GM18909 (cell line): Measurements from ENCODE around the gene GRIN1.

Experiments
- ATAC-seq: cut with Tn5 transposase; IDR thresholded peaks from one replicate; pipeline ENCODE4 v1.9.1; 2021; ENCODE audit warnings: mild to moderate bottlenecking; ENCODE audit not compliant: unreplicated experiment, poor library complexity

GRIN1 gene

DNA sequence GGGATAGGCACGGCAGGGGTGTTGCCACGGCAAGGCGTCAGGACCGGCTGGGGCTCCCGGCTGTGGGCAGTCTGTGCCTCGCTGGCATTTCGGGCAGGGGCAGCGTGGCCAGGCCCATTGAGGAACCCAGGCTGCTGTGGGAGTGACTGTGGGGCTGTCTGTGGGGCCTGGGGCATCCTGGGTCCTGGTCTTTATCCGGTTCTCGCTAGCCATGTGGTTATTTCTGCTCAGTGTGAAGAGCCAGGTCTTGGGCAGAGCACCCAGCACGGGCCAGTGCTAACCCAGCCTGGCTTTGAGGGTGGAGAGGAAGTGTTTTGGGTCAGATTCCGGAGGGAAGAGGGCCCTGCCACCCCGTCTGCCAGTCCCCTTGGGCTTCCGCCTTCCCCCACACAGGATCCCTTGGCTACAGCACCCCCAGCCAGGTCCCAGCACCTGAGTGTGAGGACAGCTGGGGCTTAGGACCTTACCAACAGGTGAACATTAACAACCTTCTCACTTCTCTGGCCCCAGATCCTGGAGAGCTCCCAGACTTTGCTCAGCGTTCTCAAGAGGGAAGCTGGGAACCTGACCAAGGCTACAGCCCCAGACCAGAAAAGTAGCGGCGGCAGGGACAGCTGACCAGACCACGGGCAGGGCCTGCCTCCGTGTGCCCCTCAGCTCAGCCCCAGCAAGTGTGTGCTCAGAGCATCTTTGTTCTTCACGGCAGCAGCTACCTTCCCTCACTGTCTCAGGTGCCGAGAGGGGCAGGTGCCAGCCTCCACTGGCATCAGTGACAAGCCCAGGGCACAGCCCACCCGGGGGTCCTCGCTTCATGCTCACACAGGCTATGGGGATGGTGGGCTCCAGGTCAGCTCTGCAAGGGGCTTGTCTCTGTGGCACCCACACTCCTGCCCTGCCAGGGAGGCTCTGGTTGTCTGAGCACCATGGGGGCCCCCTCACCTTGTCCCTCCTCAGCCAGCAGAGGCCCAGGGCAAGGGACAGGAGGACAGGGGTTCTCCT lies 50.6 kb downstream of the GRIN1 start:
- ATAC-seq, result peak; percentile 1

GRCh38 chr9:137190315-137190856 lies 51.4 kb downstream of the GRIN1 start:
- ATAC-seq, result no peak

- ATAC-seq, result no peak
Observed at GRCh38 chr9:137191245-137191644, 52.3 kb downstream of the GRIN1 start.

GRCh38 chr9:137191691-137192447 lies 52.9 kb downstream of the GRIN1 start:
- no peak for ATAC-seq

DNA sequence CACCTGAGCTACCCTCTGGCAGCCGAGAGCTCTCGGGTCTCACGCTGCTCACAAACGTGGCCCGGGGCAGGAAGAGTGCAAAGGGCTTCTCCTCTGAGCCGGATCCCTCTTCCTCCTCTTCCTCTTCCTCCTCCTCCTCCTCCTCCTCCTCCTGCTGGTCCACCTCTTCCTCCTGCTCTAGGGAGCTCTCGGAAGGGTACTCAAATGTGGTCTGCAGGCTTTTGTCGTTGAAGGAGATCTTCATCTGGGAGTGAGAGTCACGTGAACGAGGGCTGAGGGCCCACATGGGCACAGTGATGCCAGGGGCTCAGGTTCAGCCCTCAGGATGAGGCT lies 53.5 kb downstream of the GRIN1 start:
- no peak for ATAC-seq

DNA sequence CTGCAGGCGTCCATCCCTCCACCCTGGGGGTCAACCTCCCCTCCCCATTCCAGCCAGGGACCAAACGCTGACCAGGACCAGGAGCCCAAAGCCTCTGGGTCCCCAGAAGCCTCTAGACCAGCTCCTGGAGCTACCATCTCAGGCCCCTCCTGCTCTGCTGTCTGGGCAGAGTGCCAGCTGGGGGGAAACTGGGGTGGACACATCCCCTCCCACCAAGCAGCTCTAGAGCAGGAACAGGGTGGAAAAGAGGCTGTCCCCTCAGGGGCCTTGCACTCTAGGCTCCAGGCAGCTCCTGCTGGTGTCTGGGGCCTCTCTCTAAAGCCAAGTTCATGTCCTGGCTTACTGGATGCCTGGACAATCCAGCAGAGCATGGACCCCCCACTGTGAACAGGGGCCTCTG lies 53.9 kb downstream of the GRIN1 start:
- no peak for ATAC-seq

DNA sequence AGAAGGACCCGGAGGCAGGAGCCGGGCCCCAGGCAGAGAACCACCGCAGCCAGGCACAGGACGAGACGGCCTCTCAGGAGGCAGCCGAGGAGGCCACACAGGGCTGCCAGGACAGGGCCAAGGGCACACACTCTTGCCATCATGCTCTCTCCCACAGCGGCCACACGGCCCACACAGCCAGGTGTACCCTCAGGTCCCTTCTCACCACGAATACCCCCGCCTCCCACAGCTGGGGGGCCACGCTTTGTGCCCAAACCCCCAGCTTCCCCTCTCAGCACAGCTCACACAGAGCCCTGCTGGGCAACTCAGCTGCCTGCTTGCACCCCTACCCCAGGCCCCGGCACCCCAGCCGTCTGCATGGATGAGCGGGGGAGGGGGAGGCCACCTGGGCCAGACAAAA lies 54.8 kb downstream of the GRIN1 start:
- no peak for ATAC-seq

- ATAC-seq, result no peak
Observed at GRCh38 chr9:137194388-137194787, 55.4 kb downstream of the GRIN1 start.

GRCh38 chr9:137194909-137195308 lies 56.0 kb downstream of the GRIN1 start:
- ATAC-seq, result no peak

DNA sequence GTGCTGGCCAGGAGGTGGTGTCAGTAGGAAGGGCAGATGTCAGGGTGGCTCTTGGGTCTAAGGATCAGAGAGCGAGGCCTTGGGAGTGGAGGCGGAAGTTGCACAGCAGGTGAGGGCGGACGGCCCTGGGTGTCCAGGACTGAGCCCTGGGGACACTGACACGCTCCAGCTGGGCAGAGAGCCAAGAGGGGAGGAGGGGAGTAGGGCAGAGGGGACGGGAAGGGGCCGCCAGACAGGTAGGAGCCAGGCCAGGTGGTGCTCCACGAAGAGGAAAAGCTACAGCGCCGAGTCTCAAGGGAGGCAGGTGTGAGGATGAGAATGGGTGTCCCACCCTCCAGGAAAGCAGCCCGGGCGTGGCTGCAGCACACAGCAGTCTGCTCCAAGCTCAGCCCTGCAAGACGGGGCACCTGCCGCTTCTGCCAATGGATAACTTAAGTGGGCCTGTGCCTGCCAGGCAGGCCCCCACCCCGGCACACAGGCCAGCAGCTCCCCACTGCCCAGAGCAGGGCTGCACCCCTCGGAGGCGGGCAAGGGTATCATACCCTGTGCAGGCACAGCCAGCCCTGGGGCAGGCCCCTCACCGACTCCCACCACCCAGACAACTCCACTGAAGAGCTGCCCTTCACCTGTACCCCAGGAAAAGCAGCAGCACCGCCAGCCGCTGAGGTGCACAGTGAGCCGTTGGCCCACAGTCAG lies 56.7 kb downstream of the GRIN1 start:
- no peak for ATAC-seq

DNA sequence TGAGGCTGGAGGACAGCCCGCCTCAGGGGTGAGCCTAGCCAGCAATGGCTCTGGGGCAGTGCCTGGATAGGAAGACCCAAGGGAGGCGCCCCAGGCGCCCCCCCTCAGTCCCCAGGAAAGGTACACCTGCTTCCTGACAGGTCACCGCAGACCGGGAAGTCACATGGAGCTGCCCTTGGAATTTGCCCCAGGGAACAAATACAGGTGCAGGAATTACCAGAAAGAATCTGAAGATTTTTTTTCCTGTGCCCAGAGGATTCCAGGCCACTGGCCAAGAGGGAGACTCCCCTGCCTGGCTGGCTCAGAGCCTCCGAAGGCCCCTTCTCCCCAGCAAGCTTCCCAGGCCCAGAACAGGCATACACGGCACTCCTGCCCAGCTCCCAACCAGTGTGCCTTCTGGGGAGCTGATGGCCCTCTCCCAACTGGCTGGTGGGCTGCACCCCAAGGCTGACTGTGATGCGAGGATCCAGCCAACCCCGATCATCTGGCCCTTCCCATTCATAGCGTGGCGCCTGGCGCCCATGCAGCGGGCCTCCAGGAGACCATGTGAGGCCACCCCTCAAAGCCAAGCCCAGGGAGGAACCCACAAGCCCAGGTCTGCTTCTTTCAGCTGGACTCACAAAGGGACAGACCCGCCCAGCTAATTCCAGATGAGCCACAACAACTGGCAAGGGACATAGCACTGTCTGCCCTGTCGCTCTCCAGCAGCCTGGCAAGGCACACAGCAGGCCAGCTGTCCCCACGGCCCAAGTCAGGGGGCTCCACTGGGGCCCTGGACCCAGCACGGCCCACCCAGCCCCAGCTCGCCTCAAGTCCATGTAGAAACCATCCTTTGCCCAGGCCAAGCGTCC lies 59.3 kb downstream of the GRIN1 start:
- ATAC-seq, result no peak

DNA sequence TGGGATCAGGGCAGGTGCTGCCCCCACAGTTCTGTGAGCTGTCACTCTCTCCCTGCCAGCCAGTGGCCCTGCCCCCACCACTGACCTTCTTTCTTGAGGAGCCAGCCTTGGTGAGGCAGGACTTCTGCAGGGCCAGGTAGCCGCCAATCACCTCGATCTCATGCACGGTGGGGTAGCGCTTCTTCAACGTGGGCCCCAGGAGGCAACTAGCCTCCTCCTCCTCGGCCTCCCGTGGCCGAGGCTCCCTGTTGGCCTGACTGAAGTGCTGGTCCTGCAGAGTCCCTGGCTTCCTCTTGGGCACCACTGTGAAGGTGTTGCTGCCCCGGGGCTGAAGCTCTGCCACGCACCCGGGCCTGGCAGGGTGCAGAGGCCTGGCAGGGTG lies 59.9 kb downstream of the GRIN1 start:
- ATAC-seq, result no peak

- no peak for ATAC-seq
Observed at GRCh38 chr9:137199411-137200121, 60.6 kb downstream of the GRIN1 start.

GRCh38 chr9:137200311-137201204 lies 61.6 kb downstream of the GRIN1 start, which contains the start of gene TPRN:
Gene TPRN (minus strand): TSS chr9:137200741. CDS start chr9:137200711, 30 bp downstream.
- ATAC-seq, result peak; percentile 88

DNA sequence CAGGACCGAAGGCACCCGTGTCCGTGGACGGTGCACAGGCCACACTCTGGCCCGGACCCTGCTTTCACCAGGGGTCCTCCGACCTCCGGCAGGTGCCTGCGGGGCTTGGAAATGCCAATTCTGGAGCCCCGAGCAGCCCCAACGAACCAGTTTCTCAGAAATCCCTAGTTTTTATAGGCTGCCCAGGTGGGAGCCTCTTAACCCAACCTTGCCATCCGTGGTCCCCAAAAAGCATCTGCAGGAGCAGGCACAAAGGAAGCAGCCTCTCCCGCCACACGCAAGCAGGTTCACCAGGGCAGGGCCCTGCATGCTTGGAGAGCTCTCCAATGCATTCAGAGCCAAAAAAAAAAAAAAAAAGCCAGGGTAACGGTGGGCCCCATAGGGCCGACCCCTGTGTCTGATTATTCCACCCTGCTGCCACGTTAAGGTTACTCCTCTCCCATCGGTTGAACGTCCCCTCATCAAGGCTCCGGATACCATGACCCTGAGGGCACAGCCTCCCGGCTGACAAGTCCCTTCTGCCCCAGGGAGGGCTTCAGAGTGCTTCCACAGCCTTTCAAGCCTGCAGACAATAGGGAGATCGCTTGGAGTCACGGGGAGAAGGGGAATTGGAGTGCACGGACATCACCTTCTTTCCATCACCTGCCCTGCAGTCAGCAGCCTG lies 62.4 kb downstream of the GRIN1 start:
- ATAC-seq, result no peak

DNA sequence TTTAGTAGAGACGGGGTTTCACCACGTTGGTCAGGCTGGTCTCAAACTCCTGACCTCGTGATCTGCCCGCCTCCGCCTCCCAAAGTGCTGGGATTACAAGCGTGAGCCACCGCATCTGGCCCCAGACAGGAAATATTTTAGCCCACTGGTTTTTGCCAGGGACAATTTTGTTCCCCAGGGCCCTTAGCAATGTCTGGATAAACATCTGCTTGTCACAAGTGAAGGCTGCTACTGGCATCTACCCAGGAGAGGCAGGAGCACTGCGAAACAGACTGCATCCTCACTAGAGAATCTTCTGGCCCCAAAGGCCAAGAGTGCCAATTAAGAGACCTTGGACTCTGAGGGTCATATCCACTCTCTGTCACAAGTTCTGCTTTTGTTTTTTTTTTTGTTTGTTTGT lies 64.0 kb downstream of the GRIN1 start:
- no peak for ATAC-seq

GRCh38 chr9:137204731-137205125 lies 65.8 kb downstream of the GRIN1 start:
- ATAC-seq, result no peak
